GM10266 (cell line): ENCODE data around the gene HMGN4.
"Not testable (repeated sequence)": the region's sequence is repeated elsewhere in the genome, so short reads cannot be mapped to it uniquely, and the experiment has no call there.

Experiments used
- DNase-seq: peaks from one replicate; pipeline ENCODE4 v3.0.0; 2012; ENCODE audit errors: extremely low spot score
- TF ChIP-seq, protein P1 (sequence below): IDR thresholded peaks from 2 replicates; pipeline ENCODE4 v1.5.1; 2012; ENCODE audit warnings: mild to moderate bottlenecking, low read depth; ENCODE audit not compliant: control insufficient read depth, insufficient read depth; ENCODE audit errors: missing control alignments

Gene HMGN4

DNA sequence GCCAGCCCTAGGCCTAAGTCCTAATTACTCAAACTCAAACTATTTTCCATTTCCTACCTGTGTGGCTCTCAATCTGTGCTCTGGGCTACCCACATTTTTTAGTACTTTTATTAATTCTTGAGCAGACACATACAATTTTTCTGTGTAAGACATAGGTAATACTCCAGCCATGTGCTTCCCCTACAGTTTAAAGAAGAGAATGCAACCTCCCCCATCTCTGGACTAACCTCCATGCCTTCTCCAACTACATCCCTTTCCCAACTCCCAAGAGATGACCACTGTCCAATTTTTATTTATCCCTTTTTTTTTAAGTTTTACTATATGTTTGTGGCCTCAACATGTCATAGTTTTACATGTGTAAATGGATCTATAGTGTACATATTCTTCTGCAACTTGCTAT, 5.8 kb downstream of the HMGN4 start:
- DNase-seq, result no peak
- TF ChIP-seq, protein P1, sequence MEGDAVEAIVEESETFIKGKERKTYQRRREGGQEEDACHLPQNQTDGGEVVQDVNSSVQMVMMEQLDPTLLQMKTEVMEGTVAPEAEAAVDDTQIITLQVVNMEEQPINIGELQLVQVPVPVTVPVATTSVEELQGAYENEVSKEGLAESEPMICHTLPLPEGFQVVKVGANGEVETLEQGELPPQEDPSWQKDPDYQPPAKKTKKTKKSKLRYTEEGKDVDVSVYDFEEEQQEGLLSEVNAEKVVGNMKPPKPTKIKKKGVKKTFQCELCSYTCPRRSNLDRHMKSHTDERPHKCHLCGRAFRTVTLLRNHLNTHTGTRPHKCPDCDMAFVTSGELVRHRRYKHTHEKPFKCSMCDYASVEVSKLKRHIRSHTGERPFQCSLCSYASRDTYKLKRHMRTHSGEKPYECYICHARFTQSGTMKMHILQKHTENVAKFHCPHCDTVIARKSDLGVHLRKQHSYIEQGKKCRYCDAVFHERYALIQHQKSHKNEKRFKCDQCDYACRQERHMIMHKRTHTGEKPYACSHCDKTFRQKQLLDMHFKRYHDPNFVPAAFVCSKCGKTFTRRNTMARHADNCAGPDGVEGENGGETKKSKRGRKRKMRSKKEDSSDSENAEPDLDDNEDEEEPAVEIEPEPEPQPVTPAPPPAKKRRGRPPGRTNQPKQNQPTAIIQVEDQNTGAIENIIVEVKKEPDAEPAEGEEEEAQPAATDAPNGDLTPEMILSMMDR, result peak; percentile 28

DNA sequence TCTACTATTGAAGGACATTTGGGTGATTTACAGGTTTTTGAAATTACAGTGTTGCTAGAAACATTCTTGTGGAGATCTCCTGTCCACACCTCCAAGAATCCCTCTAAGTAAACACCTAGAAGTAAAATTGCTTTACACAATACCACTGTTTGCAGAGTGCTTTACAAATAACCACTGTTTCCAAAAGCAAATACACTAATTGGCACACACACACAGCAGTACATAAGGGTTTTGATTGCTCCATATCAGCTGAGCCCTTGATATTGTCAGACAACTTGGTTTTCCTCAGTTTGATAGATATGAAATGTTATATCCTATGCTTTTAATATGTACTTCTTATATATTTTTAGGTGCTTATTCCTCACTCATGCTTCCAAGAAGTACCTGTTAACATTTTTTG, 6.3 kb downstream of the HMGN4 start:
- no peak for DNase-seq
- TF ChIP-seq, protein P1, result no peak

DNA sequence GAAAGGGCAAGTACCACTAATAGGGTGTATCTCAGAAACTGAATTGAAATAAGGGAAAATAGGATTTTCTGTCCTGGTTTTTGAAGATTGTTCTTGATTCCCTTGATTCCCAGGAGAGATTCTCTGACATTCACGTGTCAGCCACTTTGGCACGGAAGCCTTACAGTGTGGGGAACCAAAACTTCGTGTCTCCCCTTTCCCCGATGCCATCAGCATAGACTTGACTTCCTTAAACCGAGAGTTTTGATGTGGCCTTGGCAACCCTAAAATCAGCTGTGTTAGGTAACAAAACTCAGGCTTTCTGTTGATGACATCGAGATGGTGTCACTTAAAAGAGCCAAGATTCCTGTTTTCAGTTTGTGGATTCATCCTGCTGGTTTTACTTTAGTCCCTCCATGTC, 7.5 kb downstream of the HMGN4 start:
- DNase-seq, result no peak
- TF ChIP-seq, protein P1, result no peak

DNA sequence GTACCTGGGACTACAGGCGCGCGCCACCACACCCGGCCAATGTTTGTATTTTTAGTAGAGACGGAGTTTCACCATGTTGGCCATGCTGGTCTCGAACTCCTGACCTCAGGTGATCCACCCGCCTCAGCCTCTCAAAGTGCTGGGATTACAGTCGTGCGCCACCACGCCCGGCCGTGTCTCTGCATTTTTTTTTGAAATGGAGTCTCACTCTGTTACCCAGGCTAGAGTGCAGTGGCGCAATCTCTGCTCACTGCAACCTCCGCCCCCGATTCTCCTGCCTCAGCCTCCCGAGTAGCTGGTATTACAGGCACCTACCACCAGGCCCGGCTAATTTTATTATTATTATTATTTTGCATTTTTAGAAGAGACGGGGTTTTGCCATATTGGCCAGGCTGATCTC, 9.2 kb downstream of the HMGN4 start:
- not testable (repeated sequence) for DNase-seq

DNA sequence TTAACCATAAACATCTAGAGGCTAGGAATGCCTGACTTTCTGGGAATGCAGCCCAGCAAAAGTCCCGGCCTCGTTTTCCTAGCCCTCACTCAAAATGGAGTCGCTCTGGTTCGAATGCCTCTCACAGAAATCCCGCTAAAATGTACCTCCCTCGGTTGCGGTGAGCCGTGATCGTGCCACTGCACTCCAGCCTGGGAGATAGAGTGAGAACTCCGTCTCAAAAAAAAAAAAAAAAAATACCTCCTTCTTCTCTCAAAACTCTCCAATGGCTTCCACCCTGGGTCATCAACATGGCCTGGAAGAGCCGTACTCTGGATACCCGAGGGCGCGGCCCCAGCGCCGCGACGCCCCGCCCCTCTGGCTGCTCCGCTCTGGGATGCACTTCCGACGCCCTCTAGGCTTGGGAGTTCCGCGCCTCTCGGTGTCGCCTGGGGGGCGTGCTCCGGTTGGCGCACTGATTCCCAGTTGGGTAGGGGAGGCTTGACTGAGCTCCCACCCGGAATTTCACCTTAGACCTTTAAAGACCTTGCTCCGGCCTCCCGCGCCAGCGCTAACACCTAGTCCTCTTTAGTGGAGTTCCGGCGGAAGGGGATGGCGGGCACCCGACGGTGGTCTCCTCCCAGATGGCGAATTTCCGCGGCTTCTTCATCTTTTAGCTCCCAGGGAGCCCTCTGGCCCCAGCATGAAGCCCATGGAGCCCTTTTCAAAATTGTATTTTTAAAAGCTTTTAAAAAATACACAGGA, 12.3 kb downstream of the HMGN4 start:
- TF ChIP-seq, protein P1, result no peak
- peak; percentile 61 for DNase-seq

DNA sequence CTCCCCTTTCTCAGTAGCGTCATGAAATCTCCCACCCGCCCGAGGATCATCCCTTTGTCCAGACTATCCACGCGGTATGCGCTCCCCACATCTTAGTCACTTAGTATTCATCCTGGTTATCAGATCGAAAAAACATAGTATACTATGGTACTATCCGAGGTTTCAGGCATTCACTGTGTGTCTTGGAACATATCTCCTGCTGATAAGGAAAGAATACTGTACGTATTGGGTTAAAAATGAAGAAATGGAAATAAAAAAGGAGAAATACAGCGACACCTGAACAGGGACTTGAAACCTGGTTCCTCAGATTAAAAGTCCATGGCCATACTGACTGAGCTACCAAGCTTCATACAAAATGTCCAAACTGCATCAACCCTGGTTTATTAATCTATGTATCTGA, 14.0 kb downstream of the HMGN4 start:
- TF ChIP-seq, protein P1, result no peak
- no peak for DNase-seq

DNA sequence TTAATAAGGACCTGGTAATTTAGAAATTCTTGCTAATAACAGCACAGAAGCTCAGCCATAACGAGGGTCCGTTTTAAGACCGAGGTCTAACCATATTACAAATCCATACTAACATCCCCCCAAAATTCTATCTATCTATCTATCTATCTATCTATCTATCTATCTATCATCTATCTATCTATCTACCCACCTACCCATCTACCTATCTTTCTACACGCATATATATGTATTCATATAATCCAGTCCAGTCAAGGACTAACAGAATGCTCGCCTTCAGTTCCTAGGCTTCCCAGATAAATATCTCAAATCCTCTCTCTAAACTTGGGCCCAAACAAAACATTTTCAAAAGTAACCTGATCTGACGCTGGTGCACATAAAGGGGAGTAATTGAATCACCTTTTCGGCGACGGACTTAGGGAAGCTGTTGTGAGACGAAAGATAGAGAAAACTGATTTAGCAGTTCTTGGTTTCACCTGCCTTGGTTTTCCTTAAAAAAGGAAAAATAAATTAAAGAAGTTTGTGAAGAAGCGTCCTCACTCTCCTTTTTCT, 14.5 kb downstream of the HMGN4 start:
- no peak for DNase-seq
- TF ChIP-seq, protein P1, result no peak
